H9 (cell line): ENCODE data around the gene CCDC91. TPM values are rescaled to one million over a fixed set of nuclear protein-coding genes. Genes with fewer than 3 reads are reported as not detected.

Experiments used
- DNase-seq: peaks from one replicate; pipeline ENCODE4 v3.0.0-alpha.2; 2017
- H2AFZ ChIP-seq: one replicate; pipeline ENCODE4 v1.6.1; 2013; ENCODE audit warnings: mild to moderate bottlenecking, low read length, control low read depth, moderate library complexity
- H2AK5ac ChIP-seq: 2 replicates; pipeline ENCODE4 v1.6.1; 2013; ENCODE audit warnings: low read length, control low read depth, mixed read lengths; ENCODE audit not compliant: insufficient read length
- H2BK120ac ChIP-seq: one replicate; pipeline ENCODE4 v1.6.1; 2013; ENCODE audit warnings: low read depth, mild to moderate bottlenecking, low read length, control low read depth, inconsistent platforms; ENCODE audit not compliant: poor library complexity, severe bottlenecking
- H2BK12ac ChIP-seq: 2 replicates; pipeline ENCODE4 v1.6.1; 2013; ENCODE audit warnings: low read length, control low read depth, mixed read lengths, low read depth; ENCODE audit not compliant: insufficient read length
- H2BK15ac ChIP-seq: 2 replicates; pipeline ENCODE4 v1.6.1; 2013; ENCODE audit warnings: low read depth, low read length, control low read depth
- H2BK20ac ChIP-seq: one replicate; pipeline ENCODE4 v1.6.1; 2013; ENCODE audit warnings: low read depth, mild to moderate bottlenecking, low read length, control low read depth, inconsistent platforms; ENCODE audit not compliant: poor library complexity, severe bottlenecking
- H2BK5ac ChIP-seq: 2 replicates; pipeline ENCODE4 v1.6.1; 2013; ENCODE audit warnings: low read length, control low read depth, mixed read lengths; ENCODE audit not compliant: insufficient read length
- H3K14ac ChIP-seq: 2 replicates; pipeline ENCODE4 v1.6.1; 2013; ENCODE audit warnings: low read length, control low read depth; ENCODE audit not compliant: insufficient read depth
- H3K18ac ChIP-seq: 2 replicates; pipeline ENCODE4 v1.6.1; 2013; ENCODE audit warnings: low read depth, mild to moderate bottlenecking, mixed read lengths, low read length, control low read depth; ENCODE audit not compliant: insufficient read length
- H3K23ac ChIP-seq: 2 replicates; pipeline ENCODE4 v1.6.1; 2013; ENCODE audit warnings: low read length, control low read depth, mixed read lengths, low read depth; ENCODE audit not compliant: insufficient read length
- H3K23me2 ChIP-seq: 2 replicates; pipeline ENCODE4 v1.6.1; 2013; ENCODE audit warnings: low read depth, mild to moderate bottlenecking, mixed read lengths, low read length, control low read depth; ENCODE audit not compliant: insufficient read length, poor library complexity, severe bottlenecking
- H3K27ac ChIP-seq: 2 replicates; pipeline ENCODE4 v1.5.1; 2013; ENCODE audit warnings: low read length, control low read depth, mixed read lengths, low read depth; ENCODE audit not compliant: insufficient read length
- H3K27me3 ChIP-seq: 2 replicates; pipeline ENCODE4 v1.6.1; 2013; ENCODE audit warnings: low read length, control low read depth, inconsistent platforms; ENCODE audit not compliant: insufficient read depth
- H3K4ac ChIP-seq: 2 replicates; pipeline ENCODE4 v1.6.1; 2013; ENCODE audit warnings: low read depth, mild to moderate bottlenecking, control low read depth, inconsistent platforms, low read length, moderate library complexity
- H3K4me1 ChIP-seq: 2 replicates; pipeline ENCODE4 v1.6.1; 2013; ENCODE audit warnings: low read length, control low read depth, inconsistent platforms; ENCODE audit not compliant: insufficient read depth
- H3K4me2 ChIP-seq: 2 replicates; pipeline ENCODE4 v1.6.1; 2013; ENCODE audit warnings: low read length, control low read depth, mixed read lengths; ENCODE audit not compliant: insufficient read length, insufficient read depth
- H3K56ac ChIP-seq: 2 replicates; pipeline ENCODE4 v1.6.1; 2013; ENCODE audit warnings: low read depth, mild to moderate bottlenecking, mixed read lengths, low read length, control low read depth; ENCODE audit not compliant: insufficient read length
- H3K79me1 ChIP-seq: 2 replicates; pipeline ENCODE4 v1.6.1; 2013; ENCODE audit warnings: low read depth, mild to moderate bottlenecking, moderate library complexity, low read length, control low read depth, inconsistent platforms; ENCODE audit not compliant: insufficient read depth, poor library complexity, severe bottlenecking
- H3K79me2 ChIP-seq: 2 replicates; pipeline ENCODE4 v1.6.1; 2013; ENCODE audit warnings: low read length, control low read depth, inconsistent platforms; ENCODE audit not compliant: insufficient read depth
- H3K9ac ChIP-seq: 2 replicates; pipeline ENCODE4 v1.6.1; 2013; ENCODE audit warnings: low read length, control low read depth, mixed read lengths; ENCODE audit not compliant: insufficient read length; ENCODE audit errors: extremely low read depth
- H3K9me3 ChIP-seq: one replicate; pipeline ENCODE4 v1.6.1; 2013; ENCODE audit warnings: low read depth, low read length, inconsistent platforms; ENCODE audit not compliant: control insufficient read depth
- H3T11ph ChIP-seq: one replicate; pipeline ENCODE4 v1.6.1; 2013; ENCODE audit warnings: mild to moderate bottlenecking, low read length, control low read depth, inconsistent platforms
- H4K20me1 ChIP-seq: one replicate; pipeline ENCODE4 v1.6.1; 2013; ENCODE audit not compliant: control insufficient read depth, insufficient read length, insufficient read depth
- H4K5ac ChIP-seq: 2 replicates; pipeline ENCODE4 v1.6.1; 2013; ENCODE audit warnings: low read depth, mild to moderate bottlenecking, mixed read lengths, low read length, control low read depth; ENCODE audit not compliant: insufficient read length
- H4K8ac ChIP-seq: replicated peaks from 2 replicates; pipeline ENCODE4 v1.6.1; 2013; ENCODE audit warnings: low read length, control low read depth, mixed read lengths, low read depth; ENCODE audit not compliant: insufficient read length
- H4K91ac ChIP-seq: 2 replicates; pipeline ENCODE4 v1.6.1; 2013; ENCODE audit warnings: low read depth, mild to moderate bottlenecking, moderate library complexity, mixed read lengths, low read length, control low read depth; ENCODE audit not compliant: insufficient read length
- H3K27ac Mint-ChIP-seq, 3 experiments: 2 replicates in 2 of 3; 3 replicates in 1 of 3; pipeline ENCODE4 v1.8.0; 2020 to 2021; ENCODE audit warnings: mixed read lengths in 3 of 3, mild to moderate bottlenecking in 1 of 3, moderate library complexity in 1 of 3
- H3K27me3 Mint-ChIP-seq: 2 replicates; pipeline ENCODE4 v1.8.0; 2021; ENCODE audit warnings: low read depth, mild to moderate bottlenecking, moderate library complexity, mixed read lengths
- H3K36me3 Mint-ChIP-seq, 3 experiments: 2 replicates in 2 of 3; 3 replicates in 1 of 3; pipeline ENCODE4 v1.8.0; 2020 to 2021; ENCODE audit warnings: low read depth in 3 of 3, mixed read lengths in 3 of 3; ENCODE audit not compliant: insufficient read depth in 1 of 3
- H3K4me1 Mint-ChIP-seq, 2 experiments: 2 replicates each; pipeline ENCODE4 v1.8.0; 2020; ENCODE audit warnings: mixed read lengths in 2 of 2
- H3K4me3 Mint-ChIP-seq, 2 experiments: 2 replicates in 1 of 2; 3 replicates in 1 of 2; pipeline ENCODE4 v1.8.0; 2020 to 2021; ENCODE audit warnings: mild to moderate bottlenecking in 2 of 2, mixed read lengths in 2 of 2, moderate library complexity in 1 of 2
- H3K9me3 Mint-ChIP-seq, 2 experiments: 2 replicates in 1 of 2; 3 replicates in 1 of 2; pipeline ENCODE4 v1.8.0; 2020; ENCODE audit warnings: mild to moderate bottlenecking in 2 of 2, mixed read lengths in 2 of 2, moderate library complexity in 1 of 2
- CTCF ChIP-seq: fragments of 200-600 bp; sonication (generic); conservative IDR thresholded peaks from 3 replicates; pipeline ENCODE4 v1.8.0; 2021; ENCODE audit warnings: antibody characterized with exemption, mild to moderate bottlenecking
- WGBS: extraction: QIAGEN DNeasy Blood & Tissue Kit; methylation state at CpG from one replicate; pipeline ENCODE4 v1.1.7; 2013; ENCODE audit warnings: missing lambda C conversion rate, low lambda C conversion rate, mixed read lengths; ENCODE audit not compliant: insufficient read length; ENCODE audit errors: extremely low coverage; 5-methylcytosine and 5-hydroxymethylcytosine counted together
- total RNA-seq: library from RNA; stranded (reverse); gene quantifications from 2 replicates; pipeline ENCODE4 v1.2.1, GENCODE V29; 2021

CCDC91 gene
- total RNA-seq, 1 experiment from 2014 or later, result 22.7 TPM

- no peaks in the 10 kb centered on the region for H3K9me3 ChIP-seq
Measured at GRCh38 chr12:28158353-28158752, 31.9 kb upstream of the CCDC91 start.

More at GRCh38 chr12:28158353-28158752, 31.9 kb upstream of the CCDC91 start:
- WGBS, result no CpG with 5 or more reads among the region's 5 CpGs
- Mint-ChIP-seq H3K4me1 (peaks cover 0 to 5% of the 10 kb centered on the region in 2 experiments; a peak in 1 of 4 replicates), H3K9me3 (no peaks in the 10 kb centered on the region), H3K36me3 (no peaks in the 10 kb centered on the region), H3K27ac (no peak overlapping the region), H3K4me3 (no peak overlapping the region), H3K27me3 (no peaks in the 10 kb centered on the region)
- Histone ChIP-seq H2BK15ac (no peak overlapping the region), H2BK20ac (no peak overlapping the region), H3K4ac (no peak overlapping the region), H3K4me2 (no peak overlapping the region), H3K79me2 (no peaks in the 10 kb centered on the region), H2BK12ac (no peak overlapping the region), H3K23me2 (no peaks in the 10 kb centered on the region), H4K5ac (no peak overlapping the region), H2BK120ac (no peak overlapping the region), H3K18ac (no peak overlapping the region), H4K20me1 (no peaks in the 10 kb centered on the region), H3K27me3 (no peaks in the 10 kb centered on the region), H3T11ph (no peak overlapping the region), H3K4me1 (no peaks in the 10 kb centered on the region), H4K91ac (no peak overlapping the region), H2BK5ac (no peak overlapping the region), H3K23ac (no peak overlapping the region), H3K14ac (no peak overlapping the region), H4K8ac (no peak overlapping the region), H3K56ac (no peak overlapping the region), H2AK5ac (no peak overlapping the region), H3K79me1 (no peaks in the 10 kb centered on the region), H3K9ac (no peak overlapping the region), H3K27ac (no peak overlapping the region), H2AFZ (no peak overlapping the region)
- DNase-seq, result no peak
- no peak for TF ChIP-seq CTCF
